Ishikawa (cell line): Measurements from ENCODE around the gene SYNC.

Experiments
- CEBPB ChIP-seq: IDR thresholded peaks from 2 replicates; pipeline ENCODE4 v1.6.1; 2012
- CREB1 ChIP-seq: IDR thresholded peaks from 2 replicates; pipeline ENCODE4 v1.6.1; 2012; ENCODE audit warnings: low read depth
- EGR1 ChIP-seq: IDR thresholded peaks from 2 replicates; pipeline ENCODE4 v1.6.1; 2012
- EP300 ChIP-seq: IDR thresholded peaks from 2 replicates; pipeline ENCODE4 v1.6.1; 2012; ENCODE audit warnings: borderline replicate concordance
- FOXM1 ChIP-seq: IDR thresholded peaks from 2 replicates; pipeline ENCODE4 v1.6.1; 2012; ENCODE audit warnings: low read depth, borderline replicate concordance
- NFIC ChIP-seq: IDR thresholded peaks from 2 replicates; pipeline ENCODE4 v1.6.1; 2012
- RAD21 ChIP-seq: IDR thresholded peaks from 2 replicates; pipeline ENCODE4 v1.6.1; 2012; ENCODE audit warnings: low read depth
- TAF1 ChIP-seq: IDR thresholded peaks from 2 replicates; pipeline ENCODE4 v1.6.1; 2012; ENCODE audit warnings: low read depth, mild to moderate bottlenecking
- USF1 ChIP-seq: IDR thresholded peaks from 2 replicates; pipeline ENCODE4 v1.6.1; 2012
- YY1 ChIP-seq: IDR thresholded peaks from 2 replicates; pipeline ENCODE4 v1.6.1; 2012; ENCODE audit warnings: low read depth
- ZBTB7A ChIP-seq: IDR thresholded peaks from 2 replicates; pipeline ENCODE4 v1.6.1; 2012; ENCODE audit warnings: low read depth
- TF ChIP-seq, protein P1 (sequence below): IDR thresholded peaks from 2 replicates; pipeline ENCODE4 v1.6.1; 2012; ENCODE audit warnings: low read depth, mild to moderate bottlenecking
- TF ChIP-seq, protein P2 (sequence below): IDR thresholded peaks from 2 replicates; pipeline ENCODE4 v1.6.1; 2012

GRCh38 chr1:32717503-32717902 lies 14.9 kb upstream of the SYNC start:
- TF ChIP-seq, protein P1, sequence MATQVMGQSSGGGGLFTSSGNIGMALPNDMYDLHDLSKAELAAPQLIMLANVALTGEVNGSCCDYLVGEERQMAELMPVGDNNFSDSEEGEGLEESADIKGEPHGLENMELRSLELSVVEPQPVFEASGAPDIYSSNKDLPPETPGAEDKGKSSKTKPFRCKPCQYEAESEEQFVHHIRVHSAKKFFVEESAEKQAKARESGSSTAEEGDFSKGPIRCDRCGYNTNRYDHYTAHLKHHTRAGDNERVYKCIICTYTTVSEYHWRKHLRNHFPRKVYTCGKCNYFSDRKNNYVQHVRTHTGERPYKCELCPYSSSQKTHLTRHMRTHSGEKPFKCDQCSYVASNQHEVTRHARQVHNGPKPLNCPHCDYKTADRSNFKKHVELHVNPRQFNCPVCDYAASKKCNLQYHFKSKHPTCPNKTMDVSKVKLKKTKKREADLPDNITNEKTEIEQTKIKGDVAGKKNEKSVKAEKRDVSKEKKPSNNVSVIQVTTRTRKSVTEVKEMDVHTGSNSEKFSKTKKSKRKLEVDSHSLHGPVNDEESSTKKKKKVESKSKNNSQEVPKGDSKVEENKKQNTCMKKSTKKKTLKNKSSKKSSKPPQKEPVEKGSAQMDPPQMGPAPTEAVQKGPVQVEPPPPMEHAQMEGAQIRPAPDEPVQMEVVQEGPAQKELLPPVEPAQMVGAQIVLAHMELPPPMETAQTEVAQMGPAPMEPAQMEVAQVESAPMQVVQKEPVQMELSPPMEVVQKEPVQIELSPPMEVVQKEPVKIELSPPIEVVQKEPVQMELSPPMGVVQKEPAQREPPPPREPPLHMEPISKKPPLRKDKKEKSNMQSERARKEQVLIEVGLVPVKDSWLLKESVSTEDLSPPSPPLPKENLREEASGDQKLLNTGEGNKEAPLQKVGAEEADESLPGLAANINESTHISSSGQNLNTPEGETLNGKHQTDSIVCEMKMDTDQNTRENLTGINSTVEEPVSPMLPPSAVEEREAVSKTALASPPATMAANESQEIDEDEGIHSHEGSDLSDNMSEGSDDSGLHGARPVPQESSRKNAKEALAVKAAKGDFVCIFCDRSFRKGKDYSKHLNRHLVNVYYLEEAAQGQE = no peak
- TF ChIP-seq, protein P2, sequence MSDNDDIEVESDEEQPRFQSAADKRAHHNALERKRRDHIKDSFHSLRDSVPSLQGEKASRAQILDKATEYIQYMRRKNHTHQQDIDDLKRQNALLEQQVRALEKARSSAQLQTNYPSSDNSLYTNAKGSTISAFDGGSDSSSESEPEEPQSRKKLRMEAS = no peak
- TF ChIP-seq EP300 (no peak), ZBTB7A (no peak), TAF1 (no peak), FOXM1 (no peak), EGR1 (no peak), CEBPB (no peak), YY1 (no peak), USF1 (no peak), RAD21 (no peak), NFIC (no peak), CREB1 (no peak)
